ENCODE results near the gene DNM3. TPM values are rescaled to one million over a fixed set of nuclear protein-coding genes. Genes with fewer than 3 reads are reported as not detected.

DNM3 gene
- total RNA-seq, 1 donor from 2014 or later = 15.4 TPM

- Histone ChIP-seq H3K36me3 (no peaks in the 10 kb centered on the region), H3K4me1 (no peaks in the 10 kb centered on the region), H3K4me3 (peak overlapping the region; percentile 48), H3K27me3 (no peaks in the 10 kb centered on the region), H3K9me3 (no peaks in the 10 kb centered on the region), H3K27ac (peak overlapping the region; percentile 80)
- no peak for TF ChIP-seq CTCF (IDR thresholded peaks at IDR 0.05)
- DNase-seq (no peak), ATAC-seq (no peak)
- intact Hi-C loops (cut with DNase I) = no loop called here
These were observed 303.9 kb downstream of the DNM3 start for GRCh38 chr1:172145231-172145651.

GRCh38 chr1:172145656-172146055 is 304.4 kb downstream of the DNM3 start:
- H3K4me3 ChIP-seq = no peak overlapping the region
- intact Hi-C loops (cut with DNase I) = no loop called here
- no peaks in the 10 kb centered on the region for H3K9me3 ChIP-seq
- H3K4me1 ChIP-seq = no peaks in the 10 kb centered on the region
- peak overlapping the region; percentile 80 for H3K27ac ChIP-seq
- ATAC-seq (no peak), DNase-seq (no peak)
- H3K27me3 ChIP-seq = no peaks in the 10 kb centered on the region
- no peak for TF ChIP-seq CTCF (IDR thresholded peaks at IDR 0.05)
- no peaks in the 10 kb centered on the region for H3K36me3 ChIP-seq

DNA sequence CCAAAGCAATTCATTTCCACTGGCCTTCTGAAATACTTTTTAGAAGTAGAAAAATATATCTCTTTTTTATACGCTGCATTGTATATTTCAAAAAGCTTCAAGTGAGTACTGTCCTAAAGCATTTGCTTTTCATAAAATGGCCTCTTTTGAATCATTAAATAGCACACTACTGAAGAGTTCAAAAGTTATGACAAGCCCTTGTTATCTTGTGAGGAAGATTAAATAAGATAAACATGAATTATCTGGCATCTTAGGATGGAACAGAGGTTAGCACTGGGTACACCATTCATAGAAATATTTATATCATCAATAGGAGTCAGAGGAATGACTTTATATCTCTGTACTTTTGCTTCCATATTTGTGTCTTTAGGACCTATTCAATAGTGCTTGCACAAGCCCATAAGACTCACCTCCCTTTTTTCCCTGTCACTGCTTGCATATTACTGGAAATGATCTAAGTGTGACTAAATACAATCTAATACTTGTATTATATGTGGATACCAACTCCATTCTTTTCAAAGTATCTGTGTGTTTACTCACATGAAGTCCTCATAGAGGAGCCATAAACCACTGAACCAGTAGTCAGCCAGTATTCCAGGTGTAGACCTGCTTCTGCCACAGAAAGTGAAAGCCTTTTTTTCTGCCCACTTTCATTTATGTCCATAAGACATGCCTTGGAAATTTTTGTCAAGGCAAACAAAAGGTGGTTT is 305.0 kb downstream of the DNM3 start:
- ATAC-seq = no peak
- Histone ChIP-seq H3K27ac (peak overlapping the region; percentile 80), H3K36me3 (no peaks in the 10 kb centered on the region), H3K27me3 (no peaks in the 10 kb centered on the region), H3K4me1 (no peaks in the 10 kb centered on the region), H3K4me3 (no peak overlapping the region), H3K9me3 (no peaks in the 10 kb centered on the region)
- no peak for DNase-seq
- no peak for TF ChIP-seq CTCF (IDR thresholded peaks at IDR 0.05)
- intact Hi-C loops (cut with DNase I) = no loop called here

GRCh38 chr1:172147541-172147940 is 306.2 kb downstream of the DNM3 start:
- no peak for ATAC-seq
- Histone ChIP-seq H3K27me3 (no peaks in the 10 kb centered on the region), H3K4me3 (no peak overlapping the region), H3K9me3 (no peaks in the 10 kb centered on the region), H3K36me3 (no peaks in the 10 kb centered on the region), H3K27ac (no peak overlapping the region), H3K4me1 (no peaks in the 10 kb centered on the region)
- intact Hi-C loops (cut with DNase I) = no loop called here
- no peak for TF ChIP-seq CTCF (IDR thresholded peaks at IDR 0.05)
- DNase-seq = no peak

GRCh38 chr1:172148213-172148612 is 306.9 kb downstream of the DNM3 start:
- H3K27ac ChIP-seq = no peak overlapping the region
- intact Hi-C loops (cut with DNase I) = no loop called here
- DNase-seq (no peak), ATAC-seq (no peak)
- no peaks in the 10 kb centered on the region for H3K4me1 ChIP-seq
- no peaks in the 10 kb centered on the region for H3K9me3 ChIP-seq
- H3K36me3 ChIP-seq = no peaks in the 10 kb centered on the region
- TF ChIP-seq CTCF (IDR thresholded peaks at IDR 0.05) = no peak
- no peaks in the 10 kb centered on the region for H3K27me3 ChIP-seq
- H3K4me3 ChIP-seq = no peak overlapping the region

GRCh38 chr1:172148707-172149106 is 307.4 kb downstream of the DNM3 start:
- no peaks in the 10 kb centered on the region for H3K36me3 ChIP-seq
- H3K4me1 ChIP-seq = no peaks in the 10 kb centered on the region
- H3K4me3 ChIP-seq = no peak overlapping the region
- DNase-seq (no peak), ATAC-seq (no peak)
- H3K27me3 ChIP-seq = no peaks in the 10 kb centered on the region
- no peak for TF ChIP-seq CTCF (IDR thresholded peaks at IDR 0.05)
- no peaks in the 10 kb centered on the region for H3K9me3 ChIP-seq
- no peak overlapping the region for H3K27ac ChIP-seq
- intact Hi-C loops (cut with DNase I) = no loop called here

Data from upper lobe of right lung (tissue), 1 donor.